DMS53 treated with DMSO at 0.1 percent for 48 hours (cell line): ENCODE data around the gene CFAP99.
A peak's percentile ranks its signal among the peaks of the same experiment; 100 is the strongest.

Source experiments
- DNase-seq: peaks from one replicate; lab custom pipeline; 2025; ENCODE audit not compliant: unreplicated experiment; lab: John Stamatoyannopoulos, UW

The CFAP99 gene

DNA sequence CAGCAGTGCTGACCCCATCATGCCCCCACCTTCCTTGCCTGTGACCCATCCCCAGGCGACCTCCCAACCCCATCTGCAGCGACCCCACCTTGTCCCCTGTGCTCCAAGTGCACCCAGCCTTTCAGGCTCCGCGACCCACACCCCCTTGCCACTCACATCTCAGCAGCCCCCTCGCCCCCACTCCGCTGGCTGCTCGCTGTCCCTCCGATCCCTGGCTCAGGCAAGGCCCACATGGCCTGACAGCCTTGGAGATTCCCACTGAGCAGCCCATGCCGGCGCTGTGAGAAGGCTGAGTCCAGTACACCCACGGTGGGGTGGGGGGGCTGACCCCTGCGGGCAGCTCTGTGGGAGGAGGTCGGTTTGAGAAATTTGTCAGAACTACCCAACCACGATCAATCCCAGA, 9.4 kb upstream of the CFAP99 start:
- DNase-seq: no peak

DNA sequence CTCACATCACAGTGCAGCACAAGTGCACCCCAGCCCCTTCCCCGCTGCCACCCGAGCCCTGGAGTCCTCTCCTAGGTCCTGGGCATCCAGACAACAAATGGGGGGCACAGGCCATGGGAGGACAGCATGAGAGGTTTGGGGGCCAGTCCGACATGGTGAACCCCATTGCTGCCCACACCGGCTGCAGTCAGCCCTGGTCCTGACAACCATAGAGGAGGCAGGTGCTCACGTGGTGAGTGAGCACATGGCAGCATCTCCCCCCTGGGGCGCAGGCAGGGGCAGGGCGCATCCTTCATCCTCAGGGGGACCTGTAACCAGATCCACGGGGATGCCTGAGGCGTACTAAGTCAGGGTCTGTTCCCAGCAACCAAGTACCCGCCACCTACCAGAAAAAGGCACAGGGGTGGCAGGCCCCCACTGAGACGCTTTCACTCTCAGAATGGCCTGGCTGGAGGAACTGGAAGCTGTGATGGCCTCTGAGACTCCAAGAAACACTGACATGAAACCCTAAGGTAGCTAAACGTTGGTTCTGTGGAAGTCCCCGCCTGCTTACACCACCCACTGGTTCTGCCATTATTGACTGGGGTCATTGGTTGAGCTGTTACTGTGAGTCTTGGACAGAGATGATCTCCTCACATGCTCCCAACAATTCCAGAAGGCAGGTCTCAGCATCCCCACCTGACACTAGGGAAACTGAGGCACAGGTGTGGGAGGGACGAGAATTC, 6.8 kb upstream of the CFAP99 start:
- no peak for DNase-seq

DNA sequence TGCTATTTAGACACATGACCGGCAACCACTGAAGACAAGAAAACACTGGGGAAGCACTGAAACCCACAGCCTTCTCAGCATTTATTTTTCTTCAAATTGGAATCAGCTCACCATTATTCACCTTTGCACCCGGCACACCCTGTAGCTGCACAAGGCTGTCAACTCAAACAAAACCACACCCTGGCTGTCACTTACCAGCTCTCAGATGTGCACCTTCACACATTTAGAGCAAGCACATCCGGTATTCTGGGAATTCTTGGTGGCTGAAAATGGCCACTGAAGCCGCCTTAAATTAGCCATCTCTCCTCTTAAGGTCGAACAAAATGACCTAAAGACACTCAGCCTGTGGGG, 6.2 kb upstream of the CFAP99 start:
- DNase-seq: peak; percentile 79

DNA sequence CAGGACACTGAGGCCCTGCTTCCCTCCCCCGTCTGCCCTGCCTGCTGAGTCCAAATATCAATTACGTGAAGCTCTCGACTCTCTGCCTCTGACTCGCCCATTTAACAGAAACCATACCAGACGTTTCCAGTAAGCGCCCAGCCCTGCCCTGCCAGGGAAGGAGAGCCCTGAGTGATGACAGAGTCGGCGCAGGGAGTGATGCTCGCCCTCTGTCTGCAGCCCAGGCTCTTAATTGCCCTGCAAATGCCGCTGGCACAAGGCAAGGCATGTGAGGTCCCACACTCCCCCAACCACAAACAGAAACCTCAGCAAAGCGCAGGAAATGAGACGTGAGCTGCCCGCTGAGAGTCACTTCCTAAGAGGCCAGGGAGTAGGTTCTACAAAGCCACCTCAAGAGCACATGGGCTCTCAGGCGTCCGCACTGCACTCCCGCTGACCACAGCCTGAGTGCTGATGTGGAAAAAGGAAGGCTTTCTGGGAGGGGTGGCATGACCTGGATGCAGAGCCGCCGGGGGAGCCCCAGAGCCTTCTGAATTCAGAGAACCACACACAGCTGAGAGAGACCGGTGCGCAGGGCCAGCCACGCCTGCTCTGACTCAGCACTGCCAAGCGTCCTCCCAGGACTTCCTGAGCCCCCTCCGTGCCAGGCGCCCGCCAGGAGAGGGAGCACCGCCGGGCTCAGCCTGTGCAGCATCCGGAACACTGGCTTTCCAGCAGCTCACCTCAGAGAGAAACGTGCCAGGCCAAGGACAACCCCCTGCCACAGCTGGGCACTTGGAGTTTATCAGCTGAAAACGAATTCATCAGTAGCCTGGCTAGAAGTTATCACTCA, 5.7 kb upstream of the CFAP99 start:
- DNase-seq: peak; percentile 96

DNA sequence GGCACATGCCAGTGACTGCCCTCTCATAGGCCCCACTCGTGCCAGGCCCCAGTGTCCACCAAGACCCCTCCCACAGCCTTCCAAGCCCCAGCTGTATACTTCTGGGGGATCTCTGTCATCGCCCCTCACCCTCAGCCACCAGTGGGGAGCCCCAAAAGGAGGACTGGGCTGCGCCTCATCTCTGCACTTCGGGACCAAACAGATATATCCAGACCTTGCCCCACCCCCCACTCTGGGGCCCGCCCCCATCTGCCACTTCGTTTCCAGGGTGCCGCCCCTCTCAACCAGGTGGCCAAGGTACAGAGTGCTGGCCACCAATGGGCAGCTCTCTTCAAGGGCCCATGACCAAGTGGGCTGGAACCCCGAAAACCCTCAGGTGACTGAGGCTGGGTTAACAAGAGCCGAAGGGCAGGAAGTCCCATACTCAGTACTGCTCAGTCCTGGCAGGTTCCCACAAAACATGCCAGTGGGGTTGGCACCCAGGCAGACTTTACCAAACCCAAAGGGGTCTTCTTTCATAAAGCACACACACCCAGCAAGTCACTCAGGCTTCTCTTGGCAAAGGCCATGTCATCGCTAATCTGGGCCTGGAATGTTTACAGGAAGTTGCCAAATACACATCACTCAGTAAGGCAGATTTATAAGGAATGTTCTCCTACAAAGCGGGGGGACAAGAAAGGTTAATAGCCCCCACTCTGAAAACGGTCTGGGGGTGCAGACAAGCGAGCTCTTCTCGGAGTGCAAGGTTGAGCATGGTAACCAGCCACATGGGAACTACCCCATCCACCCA, 4.7 kb upstream of the CFAP99 start:
- DNase-seq: no peak

DNA sequence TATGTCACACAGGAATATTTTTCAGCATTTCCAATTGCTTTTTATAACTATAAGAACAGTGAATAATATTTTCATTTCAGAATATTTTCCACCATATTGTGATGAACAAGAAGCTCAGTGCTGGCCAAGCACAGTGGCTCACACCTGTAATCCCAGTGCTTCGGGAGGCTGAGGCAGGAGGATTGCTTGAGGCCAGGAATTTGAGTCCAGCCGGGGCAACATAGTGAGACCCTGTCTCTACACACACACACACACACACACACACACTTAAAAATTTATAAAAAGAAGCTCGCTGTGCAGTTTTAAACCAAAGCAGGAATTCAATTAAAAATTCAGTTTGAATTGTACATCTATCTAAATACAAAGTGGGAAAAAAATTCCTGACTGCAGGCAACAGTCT, 3.5 kb upstream of the CFAP99 start:
- DNase-seq: no peak

DNA sequence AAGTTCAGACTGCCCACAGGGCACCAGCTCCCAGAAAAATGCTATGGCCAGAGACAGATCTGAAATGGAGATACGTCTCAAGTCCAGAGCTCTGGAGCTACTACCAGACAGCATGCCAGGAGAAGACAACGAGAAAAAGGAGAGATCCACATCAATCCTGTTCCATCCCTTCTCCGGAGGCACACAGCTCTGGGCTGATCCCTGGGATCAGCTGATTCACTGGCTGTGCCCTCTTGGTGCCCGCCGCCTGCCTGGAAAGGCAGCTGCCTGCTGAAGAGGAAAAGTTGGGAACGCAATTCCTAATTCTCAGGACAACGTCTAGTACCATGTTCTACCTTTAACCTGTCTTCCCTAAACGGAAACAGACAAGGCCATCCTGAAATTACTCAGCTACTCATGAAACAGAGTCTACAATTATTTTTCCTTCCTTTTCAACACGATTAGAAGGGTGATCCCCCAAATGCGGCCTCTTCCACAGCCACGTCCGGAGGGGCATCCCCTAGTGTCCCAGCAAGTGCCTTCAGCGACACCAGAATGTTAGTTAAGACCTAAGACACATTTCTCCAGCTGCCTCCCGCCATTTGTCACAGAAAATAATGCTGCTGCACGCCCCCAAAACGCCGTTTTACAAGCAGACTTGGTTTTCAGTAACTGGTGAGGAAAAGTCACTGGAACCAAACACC, 2.7 kb upstream of the CFAP99 start:
- DNase-seq: no peak

DNA sequence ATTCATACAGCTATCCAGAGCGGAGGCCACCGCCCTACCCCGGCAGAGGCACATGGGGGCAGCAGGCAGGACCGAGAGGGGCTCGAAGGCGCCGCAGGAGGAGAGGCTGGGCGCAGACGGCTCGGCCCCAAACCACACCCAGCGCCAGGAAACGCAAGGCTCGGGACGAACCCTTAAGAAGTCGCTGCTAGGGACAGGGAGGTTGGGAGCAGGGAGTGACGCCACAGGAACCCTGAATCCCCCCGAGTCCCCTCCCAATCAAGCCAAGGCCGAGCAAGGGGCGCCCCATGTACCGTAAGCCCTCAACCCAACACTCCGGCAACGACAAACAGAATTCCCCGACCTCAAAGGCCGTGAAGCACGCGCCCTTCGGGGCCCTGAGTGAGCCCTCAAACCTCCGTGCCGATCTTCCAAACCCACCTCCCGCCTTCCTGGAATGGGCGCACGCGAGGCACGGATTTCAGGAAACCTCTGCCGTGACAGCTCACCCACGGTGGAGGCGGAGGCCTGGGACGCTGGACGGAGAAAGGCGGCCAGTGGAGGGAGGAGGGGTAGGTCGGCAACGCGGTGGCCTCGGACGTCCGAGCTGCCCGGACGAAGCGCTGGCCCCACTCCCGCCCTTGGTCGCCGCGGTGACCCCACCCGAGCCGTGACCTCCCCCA, 2.1 kb upstream of the CFAP99 start:
- DNase-seq: no peak

DNA sequence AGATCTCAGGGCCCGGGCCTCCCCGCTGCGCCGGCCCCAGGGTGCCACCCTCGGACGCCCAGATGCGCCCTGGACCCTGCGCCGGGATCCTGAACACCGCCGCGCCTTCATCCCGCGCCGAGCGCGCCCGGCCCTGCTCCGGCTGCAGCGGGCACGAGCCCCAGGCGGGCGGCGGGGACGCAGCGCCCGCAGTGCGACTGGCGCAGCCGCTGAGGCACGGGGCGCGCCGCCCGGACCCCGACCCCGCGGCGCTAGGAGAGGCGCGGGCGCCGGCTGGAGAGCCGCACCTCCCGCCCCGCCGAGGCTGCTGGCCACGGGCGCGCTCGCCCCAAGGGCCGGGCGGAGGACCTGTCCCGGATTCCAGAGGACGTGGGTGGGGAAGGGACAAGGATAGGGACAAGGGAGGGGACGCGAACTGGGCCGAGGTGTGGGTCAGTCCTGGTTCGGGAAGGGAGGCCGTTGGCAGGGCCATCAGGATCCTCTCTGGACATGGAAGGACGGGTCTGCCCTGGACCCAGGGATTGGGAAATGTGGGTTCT, 1.5 kb upstream of the CFAP99 start:
- no peak for DNase-seq

DNA sequence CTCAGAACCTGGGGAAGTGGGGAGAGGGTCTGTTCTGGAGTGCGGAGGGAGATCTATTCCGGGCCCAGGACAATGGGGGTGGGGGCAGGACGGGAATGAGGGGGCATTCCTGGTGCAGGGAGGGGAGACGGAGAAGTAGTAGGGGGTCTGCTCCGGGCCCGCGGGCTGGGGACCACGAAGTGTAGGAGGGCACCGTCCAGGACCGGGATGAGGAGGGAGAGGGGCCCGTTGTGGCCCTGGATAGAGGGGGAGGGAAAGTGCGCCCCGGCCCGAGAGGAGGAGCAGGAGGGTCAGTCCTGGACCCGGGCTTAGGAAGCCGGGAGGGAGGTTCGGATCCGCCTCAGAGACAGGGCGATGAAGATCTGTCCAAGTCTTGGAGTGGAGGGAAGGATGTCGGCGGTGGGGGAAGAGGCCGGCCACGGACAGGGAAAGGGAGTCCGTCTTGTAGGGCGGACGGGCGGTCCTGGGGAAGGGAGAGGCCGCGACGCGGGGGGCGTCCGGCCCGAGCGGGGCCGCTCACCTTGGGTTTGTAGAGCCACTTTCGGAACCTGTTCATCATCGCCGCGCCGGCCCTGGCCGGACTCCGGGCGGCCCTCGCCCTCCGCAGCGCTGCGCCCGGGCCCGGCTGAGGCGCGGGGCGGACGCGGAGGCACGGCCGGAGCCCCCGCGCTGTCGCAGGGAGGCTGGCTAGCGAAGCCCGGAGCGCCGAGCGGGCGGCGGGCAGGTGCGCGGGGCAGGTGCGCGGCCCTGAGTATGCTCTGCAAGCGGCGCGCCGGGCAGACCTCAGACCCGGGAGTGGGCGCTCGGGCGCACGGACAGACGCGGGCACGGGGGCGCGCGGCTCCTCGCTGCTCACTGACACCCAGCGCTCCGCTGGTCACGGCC, 748 bp upstream of the CFAP99 start, which contains the start of gene ZFYVE28:
Gene ZFYVE28 (minus strand): TSS at position 881 of the 885 bp plus-strand sequence. CDS start 322 bp downstream, at position 559.
- DNase-seq: peak; percentile 85

DNA sequence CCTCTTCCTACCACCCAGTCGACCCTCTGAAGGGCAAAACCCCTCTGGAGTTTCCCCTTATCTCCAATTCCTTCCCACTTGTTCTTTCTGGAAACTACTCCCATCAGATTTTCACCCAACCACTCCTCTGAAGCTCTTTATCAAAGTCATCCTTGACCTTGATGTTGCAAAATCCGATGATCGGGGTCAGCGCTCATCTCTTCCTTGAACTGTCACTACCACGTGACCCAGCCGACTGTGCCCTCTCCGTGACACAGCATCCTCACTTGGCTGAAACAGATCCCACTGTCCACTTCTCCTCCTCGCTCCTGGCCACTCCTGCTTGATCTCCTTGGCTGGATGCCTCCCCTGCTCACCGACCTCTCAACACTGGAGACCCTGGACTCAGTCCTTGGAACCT, 1.1 kb downstream of the CFAP99 start:
- DNase-seq: no peak

DNA sequence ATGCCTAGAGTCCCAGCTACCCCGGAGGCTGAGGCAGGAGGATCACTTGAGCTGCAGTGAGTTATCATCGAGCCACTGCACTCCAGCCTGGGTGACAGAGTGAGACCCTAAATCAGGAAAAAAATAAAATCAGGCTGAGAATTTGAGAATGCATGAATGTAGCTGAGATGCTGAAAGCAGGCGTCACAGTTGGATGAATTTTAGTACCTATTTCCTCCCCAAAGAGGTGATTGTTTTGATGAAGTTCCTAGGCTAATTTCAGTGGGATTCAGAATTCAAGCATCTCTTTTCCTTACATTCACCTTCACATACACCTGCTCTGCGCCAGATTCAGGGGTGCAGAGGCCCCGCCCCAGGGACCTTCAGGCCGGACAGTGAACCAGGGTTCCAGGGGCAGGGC, 3.2 kb downstream of the CFAP99 start:
- DNase-seq: no peak

DNA sequence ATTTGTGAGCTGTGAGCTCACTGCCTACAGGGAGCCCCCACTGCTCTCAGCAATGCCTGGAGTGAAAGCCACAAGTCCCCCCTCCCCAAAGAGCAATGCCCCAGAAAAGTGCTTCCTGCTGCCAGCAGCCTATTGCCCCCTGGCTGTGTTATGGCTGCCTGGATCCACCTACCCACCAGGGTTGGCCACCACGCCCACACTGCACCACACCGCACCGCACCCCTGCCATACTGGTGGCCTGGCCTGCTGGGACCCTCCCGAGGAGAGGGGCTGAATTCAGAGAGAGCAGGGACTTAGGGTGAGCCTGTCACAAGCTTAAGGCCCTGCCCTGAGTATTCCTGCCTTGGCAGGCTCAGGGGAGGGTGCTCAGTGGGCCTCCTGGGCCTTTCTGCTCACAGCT, 4.3 kb downstream of the CFAP99 start:
- no peak for DNase-seq

DNA sequence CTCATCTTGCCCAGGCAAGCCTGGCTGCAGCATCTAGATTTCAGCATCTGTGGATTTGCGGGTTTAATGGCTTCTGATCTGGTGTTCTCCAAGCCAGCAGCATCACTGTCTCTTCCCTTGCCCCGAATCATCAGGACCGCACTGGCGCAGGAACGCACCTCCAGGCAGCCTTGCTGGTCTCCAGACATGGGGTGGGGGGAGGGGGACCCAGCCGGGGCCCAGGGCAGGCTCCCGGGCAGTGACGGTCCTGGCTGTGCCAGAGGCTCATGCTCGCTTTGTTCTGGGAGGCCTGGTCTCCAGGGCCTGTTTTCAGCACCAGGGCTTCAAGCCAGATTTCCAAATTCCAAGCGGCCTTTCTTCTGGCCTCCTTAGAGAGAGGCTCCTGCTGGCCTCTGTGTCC, 4.9 kb downstream of the CFAP99 start:
- no peak for DNase-seq

DNA sequence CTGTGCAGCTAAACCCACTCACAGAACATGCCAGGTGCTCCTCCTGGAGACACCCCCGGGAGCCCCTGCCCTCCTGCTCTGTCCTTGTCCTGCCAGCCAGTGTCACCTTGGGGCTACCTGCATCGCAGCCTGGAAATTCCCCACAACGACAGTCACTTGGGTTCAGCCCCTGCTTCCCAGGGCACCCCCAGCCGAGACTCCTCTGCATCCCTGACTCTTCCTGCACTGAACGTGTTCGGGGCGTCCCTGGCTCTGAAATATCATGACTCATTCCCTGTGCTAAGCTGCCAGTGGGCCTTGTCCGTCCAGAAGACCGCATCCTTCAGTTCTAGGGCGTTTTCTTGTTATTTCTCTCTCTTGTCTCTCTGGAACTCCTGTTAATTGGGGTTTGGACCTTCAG, 5.8 kb downstream of the CFAP99 start:
- DNase-seq: no peak

DNA sequence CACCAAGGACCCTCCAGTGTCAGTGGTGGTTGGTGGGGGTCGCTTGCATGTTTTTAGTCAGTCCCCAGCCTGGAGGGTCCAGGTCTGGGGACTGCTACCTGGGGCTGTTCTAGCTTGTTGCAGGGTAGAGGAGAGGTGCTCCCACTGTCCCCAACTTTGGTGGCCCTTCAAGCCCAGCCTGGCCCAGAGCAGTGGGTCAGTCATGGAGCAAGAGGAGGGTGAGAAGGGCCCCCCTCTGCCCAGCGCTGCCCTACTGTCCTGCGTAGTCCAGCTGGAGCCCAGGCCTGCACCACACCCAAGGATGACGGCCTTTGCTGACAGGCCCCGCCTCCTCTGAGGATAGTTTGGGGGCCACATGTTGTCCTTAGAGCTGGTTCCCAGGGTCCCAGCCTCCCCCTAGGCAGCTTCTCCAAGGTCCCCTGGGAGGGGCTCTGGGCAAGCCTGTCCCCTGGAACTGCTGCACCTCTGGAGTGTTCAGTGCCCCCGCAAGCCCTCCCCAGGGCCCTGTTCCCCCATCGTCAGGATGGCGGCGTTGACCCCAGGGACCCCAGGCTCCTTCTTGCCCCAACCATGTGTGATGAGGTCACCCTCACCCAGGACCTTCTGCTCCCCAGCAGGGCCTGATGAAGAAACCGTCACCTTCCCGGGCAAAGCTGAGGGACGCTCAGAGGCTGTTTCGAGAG, 6.8 kb downstream of the CFAP99 start:
- no peak for DNase-seq

DNA sequence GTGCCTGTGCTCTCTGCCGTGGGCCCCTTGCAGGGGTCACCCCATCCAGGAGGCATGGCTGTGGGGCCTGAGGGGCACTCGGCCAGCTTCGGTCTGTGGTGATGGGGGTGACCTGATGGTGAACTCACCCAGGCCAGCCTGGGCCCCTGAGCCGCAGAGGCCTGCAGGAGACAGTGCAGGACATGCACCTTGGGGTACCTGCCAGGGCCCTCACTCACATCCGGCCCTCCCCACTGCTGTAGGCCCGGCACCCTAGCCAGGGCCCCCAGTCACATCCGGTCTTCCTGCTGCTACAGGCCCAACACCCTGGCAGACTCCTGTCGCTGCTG, 7.3 kb downstream of the CFAP99 start:
- DNase-seq: no peak

DNA sequence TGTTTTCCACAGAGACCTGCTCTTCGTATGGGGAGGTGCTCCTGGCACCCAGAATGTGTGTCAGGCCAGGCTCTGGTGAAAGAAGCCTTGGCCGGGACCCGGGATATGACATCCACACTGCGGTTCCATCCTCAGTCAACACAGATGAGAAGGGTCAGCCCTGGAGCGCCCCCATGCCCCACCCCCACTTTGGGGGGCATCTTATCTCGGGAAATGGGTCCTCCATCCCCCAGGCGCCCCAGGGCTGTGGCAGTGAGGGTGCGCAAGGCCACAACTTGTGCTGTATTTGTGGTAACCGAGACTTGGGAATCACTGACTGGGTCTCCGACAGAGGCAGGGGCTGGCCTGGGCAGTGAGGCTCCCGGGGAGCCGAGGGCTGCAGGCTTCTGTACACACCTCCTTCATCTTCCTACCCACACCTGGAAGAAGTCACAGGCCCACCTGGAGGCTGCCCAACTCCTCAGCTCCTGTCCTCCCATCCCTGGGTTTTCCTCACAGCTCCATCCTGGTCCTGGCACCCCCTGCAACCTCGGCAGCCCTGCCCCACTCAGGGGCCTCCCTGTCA, 8.0 kb downstream of the CFAP99 start:
- no peak for DNase-seq
